ENCODE results near the gene LTBP4. TPM values are rescaled to one million over a fixed set of nuclear protein-coding genes. Genes with fewer than 3 reads are reported as not detected.

Gene LTBP4
- total RNA-seq, 1 donor from 2014 or later, result 55.5 TPM

DNA sequence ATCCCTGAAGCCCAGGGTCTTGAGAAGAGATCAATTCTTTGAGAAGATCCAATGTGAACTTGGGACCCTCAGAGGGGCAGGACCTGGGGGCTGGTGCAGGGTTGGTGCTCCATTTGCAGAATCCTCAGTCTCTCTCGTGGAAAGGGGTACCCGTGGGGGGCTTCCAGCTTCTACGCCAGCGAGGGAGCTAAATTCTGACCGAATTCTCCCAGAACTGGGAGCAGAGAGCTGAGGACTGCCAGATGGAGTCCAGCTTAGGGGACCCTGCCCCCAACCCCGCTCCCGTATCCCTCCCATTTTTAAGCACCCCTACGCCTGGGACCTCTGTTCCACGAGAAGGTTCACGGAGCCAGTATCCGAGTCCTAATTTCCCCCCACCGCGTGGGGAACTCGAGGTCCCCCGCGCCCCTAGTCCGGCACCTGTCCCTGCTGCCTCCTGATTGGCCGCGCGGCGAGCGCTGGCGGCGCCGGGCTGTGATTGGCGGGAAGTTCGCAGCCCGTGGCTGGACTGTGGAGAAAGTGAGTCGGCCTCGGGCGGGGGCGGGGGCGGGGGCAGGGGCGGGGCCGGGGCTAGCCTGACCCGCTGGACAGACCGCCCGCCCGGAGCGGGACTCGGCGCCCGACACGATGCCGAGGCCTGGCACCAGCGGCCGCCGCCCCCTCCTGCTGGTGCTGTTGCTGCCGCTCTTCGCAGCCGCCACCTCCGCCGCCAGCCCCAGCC lies 4.4 kb upstream of the LTBP4 start:
- intact Hi-C loops (cut with micrococcal nuclease), result no loop called here

DNA sequence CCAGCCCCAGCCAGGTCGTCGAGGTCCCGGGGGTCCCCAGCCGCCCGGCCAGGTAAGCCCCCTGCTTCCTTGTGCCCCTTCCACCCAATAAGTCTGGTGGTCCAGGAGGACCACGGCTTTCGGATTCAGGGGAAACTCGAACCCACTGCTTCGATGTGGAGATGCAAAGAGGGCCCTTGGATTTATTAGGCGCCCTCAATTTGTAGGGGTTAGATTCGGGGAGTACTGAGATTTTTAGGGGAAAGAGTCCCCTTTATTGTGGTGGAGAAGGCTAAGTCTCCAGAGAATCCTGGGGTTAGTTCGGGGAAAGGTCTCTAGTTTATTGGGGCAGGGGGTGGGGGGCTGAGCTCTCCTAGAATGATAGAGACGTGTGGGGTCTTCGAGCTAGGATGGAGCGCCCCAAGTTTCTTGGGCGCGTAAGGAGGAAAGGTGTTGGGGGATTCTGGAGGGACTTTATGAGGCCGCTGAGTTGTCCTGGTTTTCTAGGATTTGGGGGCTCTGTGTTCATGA lies 3.8 kb upstream of the LTBP4 start:
- intact Hi-C loops (cut with micrococcal nuclease), result no loop called here

DNA sequence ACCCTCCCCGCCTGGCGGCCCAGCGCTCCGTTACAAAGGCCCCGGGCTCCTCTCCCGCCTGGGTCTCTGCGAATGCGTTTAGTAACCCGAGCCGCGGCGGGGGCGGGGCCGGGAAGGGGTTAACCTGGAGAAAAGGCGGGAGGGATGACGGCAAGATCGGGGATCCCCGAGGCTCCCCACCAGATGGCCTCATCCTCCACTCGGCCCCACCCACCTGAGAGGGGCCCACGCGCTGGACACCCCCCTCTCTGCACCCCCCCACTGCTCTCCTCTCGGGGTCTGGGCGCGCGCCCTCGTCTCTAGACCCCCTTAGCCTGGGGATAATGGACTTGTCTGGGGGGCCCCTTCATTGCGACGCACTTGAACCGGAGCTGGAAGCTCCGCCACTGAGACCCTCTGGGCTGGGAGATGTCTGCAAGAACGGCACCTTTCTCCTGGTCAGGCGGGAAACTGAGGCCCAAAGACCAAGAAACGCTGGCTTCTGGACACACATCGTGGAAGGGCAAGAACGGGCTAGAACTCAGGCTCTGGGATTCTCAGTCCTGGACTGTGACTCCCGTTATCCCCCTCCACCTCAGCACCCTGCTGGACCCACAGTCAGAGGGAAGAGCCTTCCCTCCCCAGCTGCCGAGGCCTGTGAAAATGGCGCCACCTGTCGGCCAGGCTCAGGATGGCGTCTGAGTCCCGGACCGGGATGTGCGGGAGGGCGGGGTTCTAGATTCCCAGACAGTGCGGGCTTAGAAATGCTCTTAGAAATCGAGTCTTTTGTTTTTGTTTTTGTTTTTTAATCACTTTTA lies 2.9 kb upstream of the LTBP4 start:
- intact Hi-C loops (cut with micrococcal nuclease), result loop anchor here (1.0 kb wide), 4 partner anchors 49 to 293 kb away; no protein-coding TSS in a partner anchor

DNA sequence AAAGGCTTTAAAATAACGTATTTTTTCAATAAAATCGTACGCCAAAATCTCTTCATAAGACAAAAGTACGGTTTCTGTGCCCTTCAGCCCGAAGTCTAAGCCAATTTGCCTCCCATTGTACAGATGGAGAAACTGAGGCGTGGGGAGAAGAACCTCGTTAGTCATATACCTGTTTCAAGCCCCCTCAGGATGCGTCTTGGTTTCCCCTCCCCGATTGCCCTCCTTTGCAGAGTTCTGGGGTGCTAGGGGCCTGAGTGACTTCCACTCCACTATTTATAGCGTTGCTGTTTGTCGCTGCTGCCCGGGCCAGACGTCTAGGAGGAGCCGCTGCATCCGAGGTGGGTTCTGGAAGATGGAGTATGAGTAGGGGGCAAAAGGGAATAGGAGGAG lies 2.3 kb upstream of the LTBP4 start:
- intact Hi-C loops (cut with micrococcal nuclease), result loop anchor here (1.0 kb wide), 5 partner anchors 50 to 294 kb away; no protein-coding TSS in a partner anchor

DNA sequence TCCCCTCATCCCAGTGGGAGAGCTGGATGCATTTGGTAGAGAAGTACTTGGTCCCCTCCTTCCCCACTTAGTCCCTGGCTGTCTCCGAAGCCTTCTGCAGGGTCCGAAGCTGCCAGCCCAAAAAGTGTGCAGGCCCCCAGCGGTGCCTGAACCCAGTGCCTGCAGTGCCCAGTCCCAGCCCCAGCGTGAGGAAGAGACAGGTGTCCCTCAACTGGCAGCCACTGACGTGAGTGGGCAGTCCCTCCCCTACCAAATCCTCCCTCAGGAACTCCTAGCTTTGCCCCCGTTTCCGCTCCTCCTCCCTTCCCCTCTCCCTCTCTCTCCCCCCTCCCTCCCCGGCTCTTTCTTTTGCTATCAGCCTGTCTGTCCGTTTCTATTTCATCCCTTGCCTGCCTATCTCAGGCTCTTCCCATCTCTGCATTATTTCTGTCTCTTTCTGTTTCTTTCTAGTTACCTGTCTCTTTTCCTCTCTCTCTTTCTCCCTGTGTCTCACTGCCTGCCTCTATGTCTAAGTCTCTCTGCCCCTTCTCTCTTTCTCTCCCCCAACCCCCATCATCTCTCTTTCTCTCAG lies 1.8 kb upstream of the LTBP4 start:
- intact Hi-C loops (cut with micrococcal nuclease), result loop anchor here (1.0 kb wide), 1 partner anchor 58 kb away; no protein-coding TSS in a partner anchor

DNA sequence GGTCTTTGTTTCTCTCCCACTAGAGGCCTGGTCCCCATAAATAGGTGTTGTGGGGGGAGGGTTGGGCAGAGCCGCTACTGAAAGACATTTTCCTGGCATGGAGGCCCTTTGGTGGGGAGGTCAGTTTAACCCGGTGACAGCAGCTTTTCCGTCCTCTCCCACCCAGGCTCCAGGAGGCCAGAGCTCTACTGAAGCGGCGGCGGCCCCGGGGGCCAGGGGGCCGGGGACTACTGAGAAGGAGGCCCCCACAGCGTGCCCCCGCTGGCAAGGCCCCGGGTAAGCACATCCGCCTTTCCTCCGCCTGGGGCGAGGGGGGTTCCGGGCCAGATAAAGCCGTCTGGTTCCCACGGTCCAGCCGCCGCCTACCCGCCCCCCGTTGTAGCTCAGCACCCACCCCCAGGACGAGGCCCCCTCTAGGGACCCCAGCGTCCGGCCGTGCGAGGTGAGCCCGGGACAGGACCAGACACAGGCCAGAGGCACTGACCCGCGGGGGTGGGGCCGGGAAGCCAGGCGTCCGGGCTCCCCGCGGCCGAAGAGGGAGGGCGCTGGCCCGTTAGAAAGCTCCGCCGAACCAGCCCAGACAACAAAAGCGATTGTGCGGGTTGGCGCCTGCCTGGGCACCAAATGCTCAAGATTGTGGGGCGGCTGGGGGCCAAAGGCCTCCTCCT lies 1.1 kb upstream of the LTBP4 start:
- intact Hi-C loops (cut with micrococcal nuclease), result loop anchor here (1.0 to 10.0 kb wide), 3 partner anchors 59 to 755 kb away; partner anchors contain the start of gene FBL

DNA sequence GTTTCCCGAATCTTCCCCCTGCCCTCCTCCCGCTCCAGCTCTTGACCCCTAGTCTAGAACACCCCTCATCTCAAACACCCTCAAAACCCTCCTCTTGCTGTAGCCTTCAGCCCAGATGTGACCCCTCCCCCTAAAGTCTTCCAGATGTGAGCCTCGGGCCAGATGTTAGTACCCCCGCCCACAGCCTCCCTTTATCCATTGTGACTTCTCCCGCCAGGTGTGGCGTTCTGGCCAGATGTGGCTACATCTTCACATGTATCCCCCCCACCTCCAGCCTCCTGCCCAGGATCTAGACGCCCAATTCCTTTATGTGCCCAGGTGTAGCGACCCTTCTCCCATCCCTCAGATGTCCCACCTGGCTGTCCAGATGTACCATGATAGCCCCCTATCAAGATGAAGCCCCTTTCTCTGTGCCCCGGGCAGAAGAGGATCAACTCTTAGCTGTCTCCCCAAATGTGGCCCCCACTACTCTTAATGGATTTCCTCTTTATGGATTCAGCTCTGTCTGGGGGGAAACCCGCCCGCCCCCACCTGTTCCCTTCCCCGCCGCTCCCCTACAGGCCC lies 517 bp upstream of the LTBP4 start:
- intact Hi-C loops (cut with micrococcal nuclease), result loop anchor here (5.0 to 10.0 kb wide), 2 partner anchors 463 to 756 kb away; partner anchors contain the start of gene FBL

DNA sequence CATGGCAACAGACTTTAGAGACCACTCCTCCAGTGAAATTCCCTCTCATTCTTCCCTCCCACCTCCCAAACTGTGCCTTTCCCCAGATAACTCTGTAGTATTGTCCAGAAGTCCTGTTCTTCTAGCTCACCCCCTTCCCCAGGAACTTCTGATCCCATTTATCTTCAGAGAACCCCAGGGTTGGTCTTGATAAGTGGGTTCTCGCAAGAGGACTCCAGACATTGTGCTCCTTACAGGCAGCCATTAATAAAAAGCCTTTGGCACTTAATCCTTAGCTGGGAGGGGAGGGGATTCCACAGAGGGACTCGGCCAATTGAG lies 1.9 kb downstream of the LTBP4 start:
- intact Hi-C loops (cut with micrococcal nuclease), result loop anchor here (5.0 to 10.0 kb wide), 2 partner anchors 466 to 758 kb away; partner anchors contain the start of gene FBL

DNA sequence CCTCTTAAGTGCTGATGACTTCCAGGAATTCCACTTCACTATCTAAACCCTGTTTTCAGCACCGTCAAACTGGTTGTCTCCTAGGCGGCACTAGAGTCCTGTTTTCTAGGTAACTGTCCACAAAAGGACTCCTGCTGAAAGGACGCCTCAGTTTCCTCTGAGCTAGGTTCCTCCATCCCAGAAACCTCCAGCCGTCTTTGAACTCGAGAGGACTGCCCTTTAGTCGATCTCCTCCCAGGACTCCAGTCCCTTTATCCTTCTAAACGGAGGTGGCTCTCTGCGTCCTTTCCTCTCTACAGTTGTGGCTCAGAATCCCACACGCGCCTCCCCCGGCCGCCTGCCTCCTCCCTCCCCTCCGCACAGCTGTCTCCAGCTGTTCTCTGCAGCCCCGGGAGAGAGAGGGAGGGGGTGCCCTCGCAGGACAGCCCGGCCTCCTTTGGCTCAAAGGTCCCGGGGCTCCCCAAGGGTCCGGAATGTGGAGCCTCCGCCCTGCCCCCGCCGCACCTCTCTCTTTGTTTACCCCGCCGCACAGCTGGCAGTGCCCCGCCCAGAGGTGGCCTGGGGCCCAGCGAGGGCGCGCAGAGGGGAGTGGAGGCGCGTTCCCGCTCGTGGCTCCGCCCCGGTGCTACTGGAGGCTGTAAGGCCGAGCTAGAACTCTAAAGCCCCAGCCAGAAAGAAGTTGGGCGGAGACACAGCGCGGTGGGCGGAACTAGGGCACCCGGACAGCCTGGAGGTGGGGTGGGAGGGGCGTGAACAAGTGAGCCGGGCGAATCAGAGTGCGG lies 2.4 kb downstream of the LTBP4 start:
- intact Hi-C loops (cut with micrococcal nuclease), result loop anchor here (1.0 to 10.0 kb wide), 16 partner anchors 10 to 759 kb away; partner anchors contain the start of genes AKT2, BLVRB, C19orf47 and EGLN2

DNA sequence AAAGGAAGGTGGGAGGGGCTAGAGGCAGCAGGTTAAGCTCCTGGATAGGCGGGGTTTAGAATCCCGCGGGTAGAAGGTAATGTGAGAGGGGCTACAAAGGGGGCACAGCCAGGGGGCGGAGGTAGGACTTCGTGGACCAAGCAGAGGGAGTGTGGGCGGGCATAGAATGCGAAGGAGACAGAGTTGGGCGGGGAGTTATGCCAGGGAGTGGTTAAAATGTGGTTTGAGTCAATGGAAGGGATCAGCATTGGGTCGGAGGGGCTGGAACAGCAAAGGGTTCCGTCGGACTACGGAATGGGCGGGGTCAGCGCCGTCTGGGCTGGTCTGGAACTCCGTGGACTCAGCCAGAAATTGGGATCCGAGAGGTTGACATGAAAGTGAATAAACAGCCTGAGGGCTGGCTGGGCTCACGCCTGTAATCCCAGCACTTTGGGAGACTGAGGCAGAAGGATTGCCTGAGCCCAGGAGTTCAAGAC lies 3.0 kb downstream of the LTBP4 start:
- intact Hi-C loops (cut with micrococcal nuclease), result loop anchor here (1.0 to 10.0 kb wide), 16 partner anchors 9 to 759 kb away; partner anchors contain the start of genes AKT2, BLVRB, C19orf47 and EGLN2

DNA sequence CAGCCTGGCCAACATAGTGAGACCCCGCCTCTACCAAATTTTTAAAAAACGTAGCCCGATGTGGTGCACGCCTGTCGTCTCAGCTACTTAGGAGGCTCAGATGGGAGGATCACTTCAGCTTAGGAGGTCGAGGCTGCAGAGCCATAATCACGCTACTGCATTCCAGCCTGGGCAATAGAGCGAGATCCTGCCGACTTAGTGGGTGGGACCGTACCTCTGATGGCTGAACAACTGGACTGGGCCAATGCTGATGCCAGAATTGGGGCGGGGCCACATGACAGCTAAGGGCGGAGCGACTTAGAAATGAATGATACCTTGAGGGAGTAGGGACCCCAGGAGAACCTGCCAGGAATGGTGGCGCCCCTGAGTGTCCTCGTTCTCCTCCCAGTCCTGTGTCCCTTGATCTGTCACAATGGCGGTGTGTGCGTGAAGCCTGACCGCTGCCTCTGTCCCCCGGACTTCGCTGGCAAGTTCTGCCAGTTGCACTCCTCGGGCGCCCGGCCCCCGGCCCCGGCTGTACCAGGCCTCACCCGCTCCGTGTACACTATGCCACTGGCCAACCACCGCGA lies 3.6 kb downstream of the LTBP4 start:
- intact Hi-C loops (cut with micrococcal nuclease), result loop anchor here (1.0 to 10.0 kb wide), 17 partner anchors 9 to 760 kb away; partner anchors contain the start of genes AKT2, BLVRB, C19orf47 and EGLN2

DNA sequence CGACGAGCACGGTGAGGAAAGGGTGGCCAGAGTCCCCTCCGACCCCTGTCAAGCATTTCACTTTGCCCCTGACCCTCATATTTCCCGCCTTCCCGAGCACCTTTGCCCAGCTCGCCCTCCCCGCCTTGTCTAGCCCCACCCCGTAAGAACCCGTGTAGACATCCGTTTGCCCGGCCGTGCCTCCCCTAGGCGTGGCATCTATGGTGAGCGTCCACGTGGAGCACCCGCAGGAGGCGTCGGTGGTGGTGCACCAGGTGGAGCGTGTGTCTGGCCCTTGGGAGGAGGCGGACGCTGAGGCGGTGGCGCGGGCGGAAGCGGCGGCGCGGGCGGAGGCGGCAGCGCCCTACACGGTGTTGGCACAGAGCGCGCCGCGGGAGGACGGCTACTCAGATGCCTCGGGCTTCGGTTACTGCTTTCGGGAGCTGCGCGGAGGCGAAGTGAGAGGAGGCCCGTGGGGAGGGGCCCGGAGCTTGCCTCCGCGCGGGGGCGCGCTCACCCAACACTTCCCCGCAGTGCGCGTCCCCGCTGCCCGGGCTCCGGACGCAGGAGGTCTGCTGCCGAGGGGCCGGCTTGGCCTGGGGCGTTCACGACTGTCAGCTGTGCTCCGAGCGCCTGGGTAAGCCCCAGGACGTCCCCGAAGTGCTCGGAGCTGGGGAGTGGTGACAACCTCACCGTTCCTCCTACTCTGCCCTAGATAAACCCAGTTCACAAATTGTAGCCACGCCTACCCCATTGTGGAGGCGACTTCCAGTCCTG lies 4.2 kb downstream of the LTBP4 start:
- intact Hi-C loops (cut with micrococcal nuclease), result loop anchor here (1.0 to 10.0 kb wide), 11 partner anchors 29 to 761 kb away; partner anchors contain the start of genes C19orf47, EGLN2, FBL and NUMBL

DNA sequence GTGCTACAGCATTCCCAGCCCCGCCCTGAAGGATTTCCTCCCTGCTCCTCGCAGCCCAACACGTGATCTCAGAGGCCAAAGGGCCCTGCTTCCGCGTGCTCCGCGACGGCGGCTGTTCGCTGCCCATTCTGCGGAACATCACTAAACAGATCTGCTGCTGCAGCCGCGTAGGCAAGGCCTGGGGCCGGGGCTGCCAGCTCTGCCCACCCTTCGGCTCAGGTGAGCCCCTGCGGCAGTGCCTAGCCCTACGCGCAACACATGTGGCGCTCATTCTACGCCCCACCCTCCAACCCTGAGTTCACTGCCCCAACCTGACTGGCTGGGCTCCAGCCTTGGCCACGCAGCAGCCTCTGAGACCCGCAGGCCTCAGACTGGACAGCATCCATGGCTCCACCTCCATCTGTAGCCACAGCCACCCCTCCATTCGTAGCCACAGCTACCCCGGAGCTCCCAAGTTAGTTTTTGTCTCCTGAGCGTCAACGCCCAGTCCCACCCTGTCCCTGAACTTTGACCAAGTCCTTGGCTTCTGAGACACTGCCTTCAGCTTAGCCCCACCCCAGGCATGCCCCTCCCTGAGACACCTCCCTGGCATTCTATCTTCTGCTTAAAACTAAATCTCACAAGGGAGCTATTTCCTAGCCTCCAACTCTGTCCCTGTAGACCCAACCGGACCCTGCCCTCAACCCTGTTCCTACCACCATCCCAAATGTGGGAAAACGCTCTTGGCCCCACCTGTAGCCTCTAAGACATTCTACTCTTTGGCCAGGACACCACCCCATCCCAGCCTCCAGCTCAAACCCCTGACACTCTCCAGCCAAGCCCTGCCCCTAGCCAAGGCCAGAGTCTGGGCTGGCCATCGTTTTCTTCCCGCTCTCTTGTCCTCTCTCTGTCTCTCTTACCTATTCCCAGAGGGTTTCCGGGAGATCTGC lies 6.4 kb downstream of the LTBP4 start:
- intact Hi-C loops (cut with micrococcal nuclease), result loop anchor here (10.0 kb wide), 1 partner anchor 763 kb away; the partner anchor contains the start of gene FBL

DNA sequence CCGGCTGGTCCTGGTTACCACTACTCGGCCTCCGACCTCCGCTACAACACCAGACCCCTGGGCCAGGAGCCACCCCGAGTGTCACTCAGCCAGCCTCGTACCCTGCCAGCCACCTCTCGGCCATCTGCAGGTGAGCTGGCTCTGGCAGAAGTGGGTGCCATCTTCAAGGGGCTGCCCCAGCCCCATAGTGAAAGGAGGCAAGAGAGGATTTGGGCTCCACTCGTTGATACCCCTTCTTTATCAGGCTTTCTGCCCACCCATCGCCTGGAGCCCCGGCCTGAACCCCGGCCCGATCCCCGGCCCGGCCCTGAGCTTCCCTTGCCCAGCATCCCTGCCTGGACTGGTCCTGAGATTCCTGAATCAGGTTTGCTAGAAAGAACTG lies 7.1 kb downstream of the LTBP4 start:
- intact Hi-C loops (cut with micrococcal nuclease), result loop anchor here (10.0 kb wide), 1 partner anchor 763 kb away; the partner anchor contains the start of gene FBL

DNA sequence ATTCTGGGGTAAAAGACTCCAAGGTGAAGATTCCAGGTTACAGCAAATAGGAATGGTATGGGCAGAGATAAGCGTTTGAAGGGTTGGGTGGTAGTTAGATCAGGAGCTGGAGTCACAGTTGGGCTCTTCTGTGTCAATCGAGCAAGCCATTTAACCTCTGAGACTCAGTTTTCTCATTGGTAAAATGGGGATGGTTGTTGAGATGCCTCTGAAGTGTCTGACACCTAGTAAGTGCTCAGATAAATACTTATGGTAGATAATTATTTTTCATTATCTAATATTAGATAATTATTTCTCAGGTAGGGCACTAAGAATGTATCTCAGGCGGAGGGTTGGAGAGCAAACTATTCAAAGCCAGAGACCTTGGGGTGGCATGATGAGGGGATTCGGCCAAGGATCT lies 7.8 kb downstream of the LTBP4 start:
- intact Hi-C loops (cut with micrococcal nuclease), result loop anchor here (10.0 kb wide), 1 partner anchor 764 kb away; the partner anchor contains the start of gene FBL

DNA sequence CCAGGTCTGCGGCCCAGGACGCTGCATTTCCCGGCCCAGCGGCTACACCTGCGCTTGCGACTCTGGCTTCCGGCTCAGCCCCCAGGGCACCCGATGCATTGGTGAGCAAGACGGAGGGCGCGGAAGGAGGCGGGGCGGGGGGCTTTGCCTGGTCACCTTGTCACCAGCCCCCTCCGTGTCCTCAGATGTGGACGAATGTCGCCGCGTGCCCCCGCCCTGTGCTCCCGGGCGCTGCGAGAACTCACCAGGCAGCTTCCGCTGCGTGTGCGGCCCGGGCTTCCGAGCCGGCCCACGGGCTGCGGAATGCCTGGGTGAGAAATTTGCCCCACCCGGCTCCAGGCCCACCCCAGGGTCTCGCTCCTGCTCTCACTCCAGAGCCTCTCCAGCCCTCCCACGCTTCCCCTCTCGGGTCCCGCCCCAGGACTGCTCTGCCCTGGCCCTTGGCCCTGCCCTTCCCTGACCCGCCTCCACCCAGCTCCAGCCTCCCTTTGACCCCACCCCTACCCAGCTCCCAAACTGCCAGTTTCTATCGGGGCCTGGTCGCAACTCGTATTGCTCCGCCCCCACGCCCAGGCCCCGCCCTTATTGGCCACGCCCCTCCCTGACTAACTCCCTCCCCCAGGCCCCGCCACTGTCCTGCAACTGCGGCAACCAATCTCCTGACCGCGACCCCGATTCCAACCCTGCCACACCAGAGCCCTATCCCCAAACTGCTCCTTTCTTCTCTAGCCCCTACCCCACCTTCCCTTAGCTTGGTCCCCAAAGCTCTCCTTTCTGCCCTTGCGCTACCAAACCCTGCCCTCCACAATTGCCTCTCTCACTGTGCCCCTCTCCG lies 8.6 kb downstream of the LTBP4 start:
- intact Hi-C loops (cut with micrococcal nuclease), result loop anchor here (1.0 to 10.0 kb wide), 5 partner anchors 39 to 765 kb away; partner anchors contain the start of genes FBL and RAB4B

Measured in T-helper 1 cell treated with Interleukin-12 subunit alpha and Interleukin-12 subunit beta and Interleukin-4 antibody, amounts not matched to agents 30 ng/mL and 1 ng/mL, for 36 hours (primary cell).